Epithelial cell of proximal tubule (primary cell): Measurements from ENCODE around the gene CAMK2D. TPM values are rescaled to one million over a fixed set of nuclear protein-coding genes. Genes with fewer than 3 reads are reported as not detected.

ENCODE experiments used
- DNase-seq: peaks from one replicate; pipeline ENCODE4 v3.0.0-alpha.2; 2011; ENCODE audit warnings: low read depth
- H3K4me3 ChIP-seq: 2 replicates; pipeline ENCODE4 v1.5.1; 2011; ENCODE audit warnings: low read depth, mild to moderate bottlenecking, low read length
- CTCF ChIP-seq: conservative IDR thresholded peaks from 2 replicates; pipeline ENCODE4 v1.5.1; 2012; ENCODE audit warnings: low read depth, mild to moderate bottlenecking, low read length
- total RNA-seq: library from RNA; depleted of rRNA; stranded (reverse); fragments of >200 nt; gene quantifications from 2 replicates; pipeline ENCODE4 v1.2.3, GENCODE V29; 2015

Gene CAMK2D
- total RNA-seq, 1 donor from 2014 or later = 42.2 TPM

DNA sequence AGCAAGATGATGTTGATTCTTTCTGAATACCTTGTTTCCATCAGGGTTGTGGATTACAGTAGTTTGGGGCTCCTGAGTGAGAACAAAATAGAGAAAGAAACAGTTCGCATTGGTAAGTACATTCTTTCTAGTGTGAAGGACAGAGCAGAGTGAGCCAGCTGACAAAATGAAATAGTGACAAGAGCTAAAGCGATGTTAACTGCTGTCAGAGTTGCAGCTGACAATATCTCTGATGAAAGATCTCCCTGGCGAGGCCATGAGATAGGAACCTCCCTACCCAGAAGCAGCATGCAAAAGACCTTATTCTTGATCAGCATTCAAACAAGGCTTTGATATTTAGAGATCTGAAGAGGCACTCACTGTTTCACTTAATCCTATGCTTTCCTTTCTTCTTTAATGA, 258.6 kb downstream of the CAMK2D start:
- no peak for DNase-seq
- no peak for TF ChIP-seq CTCF
- no peak overlapping the region for H3K4me3 ChIP-seq

DNA sequence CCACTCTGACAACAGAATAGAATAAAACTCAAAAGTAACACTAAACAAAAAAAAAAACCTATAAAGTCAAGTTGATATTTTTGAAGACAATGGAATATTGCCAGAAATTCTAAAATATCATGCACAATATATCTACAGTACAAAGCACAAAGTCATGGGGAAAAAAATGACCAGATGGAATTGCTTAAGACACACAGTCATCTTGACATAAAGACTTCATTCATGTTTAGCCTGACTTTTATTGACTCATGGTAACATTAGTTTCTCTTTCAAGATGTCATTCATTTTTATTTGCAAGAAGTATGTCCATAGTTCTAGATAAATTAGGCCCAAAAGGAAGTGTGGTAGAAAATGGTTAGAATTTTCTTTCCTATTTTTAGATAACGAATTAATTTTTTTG, 259.1 kb downstream of the CAMK2D start:
- no peak for DNase-seq
- no peak overlapping the region for H3K4me3 ChIP-seq
- no peak for TF ChIP-seq CTCF

DNA sequence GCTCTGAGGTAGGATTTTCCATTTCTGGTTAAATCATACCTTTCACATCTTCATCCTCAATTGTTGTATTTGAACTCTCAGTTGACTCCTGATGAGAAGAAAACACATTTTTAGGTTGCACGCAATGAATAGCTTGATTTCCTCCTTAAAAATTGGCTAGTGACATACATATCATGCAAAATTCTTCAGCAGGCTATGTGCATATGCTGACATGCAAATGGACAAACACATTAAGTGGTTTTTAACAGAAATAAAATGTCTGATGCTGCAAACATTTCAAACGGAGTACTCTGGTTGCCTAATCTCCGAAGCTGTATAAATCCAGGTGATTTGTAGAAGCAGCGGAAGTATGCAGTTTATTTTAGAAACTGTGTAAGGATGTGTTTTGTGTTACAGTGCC, 261.1 kb downstream of the CAMK2D start:
- no peak overlapping the region for H3K4me3 ChIP-seq
- TF ChIP-seq CTCF = no peak
- no peak for DNase-seq

DNA sequence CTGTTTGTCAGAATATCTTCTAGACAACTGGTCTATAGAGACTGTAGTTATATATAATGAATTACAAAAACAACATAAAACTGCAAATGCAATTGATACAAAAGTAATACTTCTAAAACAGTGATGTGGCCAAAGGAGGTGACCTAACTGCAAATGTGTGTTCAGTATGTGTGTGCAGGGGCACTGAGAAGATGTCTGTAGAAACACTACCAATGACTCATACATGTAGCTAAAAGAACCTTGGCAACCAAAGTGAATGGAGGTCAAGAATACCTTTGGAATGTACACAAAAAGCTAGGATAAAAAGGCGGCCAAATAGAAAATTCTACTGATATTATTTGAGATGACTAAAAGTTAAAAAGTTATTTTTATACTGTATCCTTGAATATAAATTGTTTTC, 261.8 kb downstream of the CAMK2D start:
- no peak for TF ChIP-seq CTCF
- no peak overlapping the region for H3K4me3 ChIP-seq
- DNase-seq = no peak

- H3K4me3 ChIP-seq = no peak overlapping the region
- DNase-seq = no peak
- TF ChIP-seq CTCF = no peak
These were observed 262.4 kb downstream of the CAMK2D start for GRCh38 chr4:113499166-113499565.

GRCh38 chr4:113497154-113497884, 264.2 kb downstream of the CAMK2D start:
- no peak for TF ChIP-seq CTCF
- H3K4me3 ChIP-seq = no peak overlapping the region
- no peak for DNase-seq

GRCh38 chr4:113496698-113497097, 264.8 kb downstream of the CAMK2D start:
- no peak overlapping the region for H3K4me3 ChIP-seq
- no peak for TF ChIP-seq CTCF
- no peak for DNase-seq
